H9 (cell line): ENCODE data around the gene SULT1A2. TPM values are rescaled to one million over a fixed set of nuclear protein-coding genes. Genes with fewer than 3 reads are reported as not detected.

Experiments used
- DNase-seq: peaks from one replicate; pipeline ENCODE4 v3.0.0-alpha.2; 2017
- H2AFZ ChIP-seq: one replicate; pipeline ENCODE4 v1.6.1; 2013; ENCODE audit warnings: mild to moderate bottlenecking, low read length, control low read depth, moderate library complexity
- H2AK5ac ChIP-seq: 2 replicates; pipeline ENCODE4 v1.6.1; 2013; ENCODE audit warnings: low read length, control low read depth, mixed read lengths; ENCODE audit not compliant: insufficient read length
- H2BK120ac ChIP-seq: one replicate; pipeline ENCODE4 v1.6.1; 2013; ENCODE audit warnings: low read depth, mild to moderate bottlenecking, low read length, control low read depth, inconsistent platforms; ENCODE audit not compliant: poor library complexity, severe bottlenecking
- H2BK12ac ChIP-seq: 2 replicates; pipeline ENCODE4 v1.6.1; 2013; ENCODE audit warnings: low read length, control low read depth, mixed read lengths, low read depth; ENCODE audit not compliant: insufficient read length
- H2BK15ac ChIP-seq: 2 replicates; pipeline ENCODE4 v1.6.1; 2013; ENCODE audit warnings: low read depth, low read length, control low read depth
- H2BK20ac ChIP-seq: one replicate; pipeline ENCODE4 v1.6.1; 2013; ENCODE audit warnings: low read depth, mild to moderate bottlenecking, low read length, control low read depth, inconsistent platforms; ENCODE audit not compliant: poor library complexity, severe bottlenecking
- H2BK5ac ChIP-seq: 2 replicates; pipeline ENCODE4 v1.6.1; 2013; ENCODE audit warnings: low read length, control low read depth, mixed read lengths; ENCODE audit not compliant: insufficient read length
- H3K14ac ChIP-seq: 2 replicates; pipeline ENCODE4 v1.6.1; 2013; ENCODE audit warnings: low read length, control low read depth; ENCODE audit not compliant: insufficient read depth
- H3K18ac ChIP-seq: 2 replicates; pipeline ENCODE4 v1.6.1; 2013; ENCODE audit warnings: low read depth, mild to moderate bottlenecking, mixed read lengths, low read length, control low read depth; ENCODE audit not compliant: insufficient read length
- H3K23ac ChIP-seq: 2 replicates; pipeline ENCODE4 v1.6.1; 2013; ENCODE audit warnings: low read length, control low read depth, mixed read lengths, low read depth; ENCODE audit not compliant: insufficient read length
- H3K23me2 ChIP-seq: 2 replicates; pipeline ENCODE4 v1.6.1; 2013; ENCODE audit warnings: low read depth, mild to moderate bottlenecking, mixed read lengths, low read length, control low read depth; ENCODE audit not compliant: insufficient read length, poor library complexity, severe bottlenecking
- H3K27ac ChIP-seq: 2 replicates; pipeline ENCODE4 v1.5.1; 2013; ENCODE audit warnings: low read length, control low read depth, mixed read lengths, low read depth; ENCODE audit not compliant: insufficient read length
- H3K27me3 ChIP-seq: 2 replicates; pipeline ENCODE4 v1.6.1; 2013; ENCODE audit warnings: low read length, control low read depth, inconsistent platforms; ENCODE audit not compliant: insufficient read depth
- H3K4ac ChIP-seq: 2 replicates; pipeline ENCODE4 v1.6.1; 2013; ENCODE audit warnings: low read depth, mild to moderate bottlenecking, control low read depth, inconsistent platforms, low read length, moderate library complexity
- H3K4me1 ChIP-seq: 2 replicates; pipeline ENCODE4 v1.6.1; 2013; ENCODE audit warnings: low read length, control low read depth, inconsistent platforms; ENCODE audit not compliant: insufficient read depth
- H3K4me2 ChIP-seq: 2 replicates; pipeline ENCODE4 v1.6.1; 2013; ENCODE audit warnings: low read length, control low read depth, mixed read lengths; ENCODE audit not compliant: insufficient read length, insufficient read depth
- H3K56ac ChIP-seq: 2 replicates; pipeline ENCODE4 v1.6.1; 2013; ENCODE audit warnings: low read depth, mild to moderate bottlenecking, mixed read lengths, low read length, control low read depth; ENCODE audit not compliant: insufficient read length
- H3K79me1 ChIP-seq: 2 replicates; pipeline ENCODE4 v1.6.1; 2013; ENCODE audit warnings: low read depth, mild to moderate bottlenecking, moderate library complexity, low read length, control low read depth, inconsistent platforms; ENCODE audit not compliant: insufficient read depth, poor library complexity, severe bottlenecking
- H3K79me2 ChIP-seq: 2 replicates; pipeline ENCODE4 v1.6.1; 2013; ENCODE audit warnings: low read length, control low read depth, inconsistent platforms; ENCODE audit not compliant: insufficient read depth
- H3K9ac ChIP-seq: 2 replicates; pipeline ENCODE4 v1.6.1; 2013; ENCODE audit warnings: low read length, control low read depth, mixed read lengths; ENCODE audit not compliant: insufficient read length; ENCODE audit errors: extremely low read depth
- H3K9me3 ChIP-seq: one replicate; pipeline ENCODE4 v1.6.1; 2013; ENCODE audit warnings: low read depth, low read length, inconsistent platforms; ENCODE audit not compliant: control insufficient read depth
- H3T11ph ChIP-seq: one replicate; pipeline ENCODE4 v1.6.1; 2013; ENCODE audit warnings: mild to moderate bottlenecking, low read length, control low read depth, inconsistent platforms
- H4K20me1 ChIP-seq: one replicate; pipeline ENCODE4 v1.6.1; 2013; ENCODE audit not compliant: control insufficient read depth, insufficient read length, insufficient read depth
- H4K5ac ChIP-seq: 2 replicates; pipeline ENCODE4 v1.6.1; 2013; ENCODE audit warnings: low read depth, mild to moderate bottlenecking, mixed read lengths, low read length, control low read depth; ENCODE audit not compliant: insufficient read length
- H4K8ac ChIP-seq: replicated peaks from 2 replicates; pipeline ENCODE4 v1.6.1; 2013; ENCODE audit warnings: low read length, control low read depth, mixed read lengths, low read depth; ENCODE audit not compliant: insufficient read length
- H4K91ac ChIP-seq: 2 replicates; pipeline ENCODE4 v1.6.1; 2013; ENCODE audit warnings: low read depth, mild to moderate bottlenecking, moderate library complexity, mixed read lengths, low read length, control low read depth; ENCODE audit not compliant: insufficient read length
- H3K27ac Mint-ChIP-seq, 3 experiments: 2 replicates in 2 of 3; 3 replicates in 1 of 3; pipeline ENCODE4 v1.8.0; 2020 to 2021; ENCODE audit warnings: mixed read lengths in 3 of 3, mild to moderate bottlenecking in 1 of 3, moderate library complexity in 1 of 3
- H3K27me3 Mint-ChIP-seq: 2 replicates; pipeline ENCODE4 v1.8.0; 2021; ENCODE audit warnings: low read depth, mild to moderate bottlenecking, moderate library complexity, mixed read lengths
- H3K36me3 Mint-ChIP-seq, 3 experiments: 2 replicates in 2 of 3; 3 replicates in 1 of 3; pipeline ENCODE4 v1.8.0; 2020 to 2021; ENCODE audit warnings: low read depth in 3 of 3, mixed read lengths in 3 of 3; ENCODE audit not compliant: insufficient read depth in 1 of 3
- H3K4me1 Mint-ChIP-seq, 2 experiments: 2 replicates each; pipeline ENCODE4 v1.8.0; 2020; ENCODE audit warnings: mixed read lengths in 2 of 2
- H3K4me3 Mint-ChIP-seq, 2 experiments: 2 replicates in 1 of 2; 3 replicates in 1 of 2; pipeline ENCODE4 v1.8.0; 2020 to 2021; ENCODE audit warnings: mild to moderate bottlenecking in 2 of 2, mixed read lengths in 2 of 2, moderate library complexity in 1 of 2
- H3K9me3 Mint-ChIP-seq, 2 experiments: 2 replicates in 1 of 2; 3 replicates in 1 of 2; pipeline ENCODE4 v1.8.0; 2020; ENCODE audit warnings: mild to moderate bottlenecking in 2 of 2, mixed read lengths in 2 of 2, moderate library complexity in 1 of 2
- whole genome bisulfite sequencing: extraction: QIAGEN DNeasy Blood & Tissue Kit; methylation state at CpG from one replicate; pipeline ENCODE4 v1.1.7; 2013; ENCODE audit warnings: missing lambda C conversion rate, low lambda C conversion rate, mixed read lengths; ENCODE audit not compliant: insufficient read length; ENCODE audit errors: extremely low coverage; 5-methylcytosine and 5-hydroxymethylcytosine counted together
- total RNA-seq: library from RNA; stranded (reverse); gene quantifications from 2 replicates; pipeline ENCODE4 v1.2.1, GENCODE V29; 2021
- TF ChIP-seq, protein P1 (sequence below): fragments of 200-600 bp; sonication (generic); conservative IDR thresholded peaks from 3 replicates; pipeline ENCODE4 v1.8.0; 2021; ENCODE audit warnings: antibody characterized with exemption, mild to moderate bottlenecking

The SULT1A2 gene
- total RNA-seq, 1 experiment from 2014 or later = 0.66 TPM

DNA sequence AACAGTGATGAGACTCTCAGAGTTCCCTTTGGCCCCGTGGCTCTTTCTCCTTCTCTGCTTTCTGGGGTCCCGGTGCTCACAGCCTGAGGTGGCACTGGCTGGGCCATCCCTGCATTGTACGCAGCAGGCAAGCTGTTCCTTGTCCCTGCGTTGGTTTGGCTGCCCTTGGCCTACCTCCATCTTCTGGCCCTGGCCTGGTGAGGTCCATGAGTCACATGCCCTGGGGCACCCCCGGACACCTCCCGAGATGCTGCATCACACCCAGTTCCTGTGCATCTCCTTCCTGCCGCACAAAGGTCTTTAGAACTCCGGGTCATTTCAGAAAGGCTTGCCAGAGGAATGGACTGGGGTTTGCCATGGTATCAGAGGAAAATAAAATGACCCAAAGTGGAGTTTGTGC, 9.5 kb downstream of the SULT1A2 start:
- no CpG with 5 or more reads among the region's 8 CpGs for WGBS
- H3K79me2 ChIP-seq = no peaks in the 10 kb centered on the region
- no peaks in the 10 kb centered on the region for H3K79me1 ChIP-seq
- H3K27me3 Mint-ChIP-seq = no peaks in the 10 kb centered on the region
- TF ChIP-seq, protein P1, sequence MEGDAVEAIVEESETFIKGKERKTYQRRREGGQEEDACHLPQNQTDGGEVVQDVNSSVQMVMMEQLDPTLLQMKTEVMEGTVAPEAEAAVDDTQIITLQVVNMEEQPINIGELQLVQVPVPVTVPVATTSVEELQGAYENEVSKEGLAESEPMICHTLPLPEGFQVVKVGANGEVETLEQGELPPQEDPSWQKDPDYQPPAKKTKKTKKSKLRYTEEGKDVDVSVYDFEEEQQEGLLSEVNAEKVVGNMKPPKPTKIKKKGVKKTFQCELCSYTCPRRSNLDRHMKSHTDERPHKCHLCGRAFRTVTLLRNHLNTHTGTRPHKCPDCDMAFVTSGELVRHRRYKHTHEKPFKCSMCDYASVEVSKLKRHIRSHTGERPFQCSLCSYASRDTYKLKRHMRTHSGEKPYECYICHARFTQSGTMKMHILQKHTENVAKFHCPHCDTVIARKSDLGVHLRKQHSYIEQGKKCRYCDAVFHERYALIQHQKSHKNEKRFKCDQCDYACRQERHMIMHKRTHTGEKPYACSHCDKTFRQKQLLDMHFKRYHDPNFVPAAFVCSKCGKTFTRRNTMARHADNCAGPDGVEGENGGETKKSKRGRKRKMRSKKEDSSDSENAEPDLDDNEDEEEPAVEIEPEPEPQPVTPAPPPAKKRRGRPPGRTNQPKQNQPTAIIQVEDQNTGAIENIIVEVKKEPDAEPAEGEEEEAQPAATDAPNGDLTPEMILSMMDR = no peak
- no peaks in the 10 kb centered on the region for H3K9me3 Mint-ChIP-seq
- no peak overlapping the region for H2AK5ac ChIP-seq
- peaks cover 20 to 61% (median 43%) of the 10 kb centered on the region in 3 experiments for H3K36me3 Mint-ChIP-seq
- no peak overlapping the region for H2BK15ac ChIP-seq
- no peaks in the 10 kb centered on the region for H3K27me3 ChIP-seq
- no peak overlapping the region for H3K23ac ChIP-seq
- no peak overlapping the region for H3K18ac ChIP-seq
- no peak overlapping the region for H3T11ph ChIP-seq
- H3K9me3 ChIP-seq = no peaks in the 10 kb centered on the region
- no peak overlapping the region for H3K27ac ChIP-seq
- no peak overlapping the region for H4K91ac ChIP-seq
- DNase-seq = no peak
- no peak overlapping the region for H3K4ac ChIP-seq
- H2BK12ac ChIP-seq = no peak overlapping the region
- H2BK120ac ChIP-seq = no peak overlapping the region
- no peaks in the 10 kb centered on the region for H3K23me2 ChIP-seq
- no peak overlapping the region for H3K14ac ChIP-seq
- no peaks in the 10 kb centered on the region for H3K4me1 ChIP-seq
- H2AFZ ChIP-seq = no peak overlapping the region
- no peaks in the 10 kb centered on the region for H3K4me1 Mint-ChIP-seq
- H3K9ac ChIP-seq = peak overlapping the region; percentile 28
- no peak overlapping the region for H2BK5ac ChIP-seq
- H4K5ac ChIP-seq = no peak overlapping the region
- H3K27ac Mint-ChIP-seq = peak overlapping the region in 1 of 3 experiments; percentile 32; a peak in 1 of 7 replicates
- H3K56ac ChIP-seq = no peak overlapping the region
- no peak overlapping the region for H2BK20ac ChIP-seq
- H3K4me2 ChIP-seq = no peak overlapping the region
- H4K20me1 ChIP-seq = no peaks in the 10 kb centered on the region
- H3K4me3 Mint-ChIP-seq = no peak overlapping the region
- H4K8ac ChIP-seq = no peak overlapping the region
